GM23248 (cell line): ENCODE data around the gene PLEKHG3. TPM values are rescaled to one million over a fixed set of nuclear protein-coding genes. Genes with fewer than 3 reads are reported as not detected.

Experiments used
- DNase-seq: peaks from one replicate; pipeline ENCODE4 v3.0.0-alpha.2; 2015
- H2AFZ ChIP-seq: fragments of 200-600 bp; sonication (generic); 2 replicates; pipeline ENCODE4 v1.6.1; 2016; ENCODE audit warnings: antibody characterized with exemption
- H3F3A ChIP-seq: fragments of 200-600 bp; sonication (generic); 2 replicates; pipeline ENCODE4 v1.6.1; 2016; ENCODE audit warnings: mild to moderate bottlenecking, antibody characterized with exemption, mixed run types; ENCODE audit not compliant: insufficient read depth
- H3K27ac ChIP-seq: fragments of 200-600 bp; sonication (generic); 2 replicates; pipeline ENCODE4 v1.5.1; 2016; ENCODE audit warnings: mild to moderate bottlenecking
- H3K27me3 ChIP-seq: fragments of 200-600 bp; sonication (generic); replicated peaks from 2 replicates; pipeline ENCODE4 v1.6.1; 2016; ENCODE audit warnings: mild to moderate bottlenecking; ENCODE audit not compliant: insufficient read depth
- H3K36me3 ChIP-seq: fragments of 200-600 bp; sonication (generic); 2 replicates; pipeline ENCODE4 v1.6.1; 2016; ENCODE audit warnings: low read depth, mild to moderate bottlenecking
- H3K4me1 ChIP-seq: fragments of 200-600 bp; sonication (generic); 2 replicates; pipeline ENCODE4 v1.6.1; 2016; ENCODE audit warnings: mild to moderate bottlenecking; ENCODE audit not compliant: insufficient read depth
- H3K4me2 ChIP-seq: fragments of 200-600 bp; sonication (generic); one replicate; pipeline ENCODE4 v1.6.1; 2016; ENCODE audit warnings: mild to moderate bottlenecking; ENCODE audit not compliant: unreplicated experiment
- H3K4me3 ChIP-seq: fragments of 200-600 bp; sonication (generic); 2 replicates; pipeline ENCODE4 v1.5.1; 2016; ENCODE audit warnings: mild to moderate bottlenecking
- H3K79me2 ChIP-seq: fragments of 200-600 bp; sonication (generic); 2 replicates; pipeline ENCODE4 v1.6.1; 2016; ENCODE audit warnings: mild to moderate bottlenecking; ENCODE audit not compliant: insufficient read depth
- H3K9ac ChIP-seq: fragments of 200-600 bp; sonication (generic); 2 replicates; pipeline ENCODE4 v1.6.1; 2016; ENCODE audit warnings: mild to moderate bottlenecking
- H3K9me2 ChIP-seq: fragments of 200-600 bp; sonication (generic); 2 replicates; pipeline ENCODE4 v1.6.1; 2016; ENCODE audit warnings: mixed run types, mild to moderate bottlenecking, moderate library complexity; ENCODE audit not compliant: insufficient read depth
- H3K9me3 ChIP-seq: fragments of 200-600 bp; sonication (generic); one replicate; pipeline ENCODE4 v1.6.1; 2017; ENCODE audit warnings: low read depth
- H4K20me1 ChIP-seq: fragments of 200-600 bp; sonication (generic); 2 replicates; pipeline ENCODE4 v1.6.0; 2016; ENCODE audit not compliant: insufficient read depth
- EZH2 ChIP-seq: fragments of 200-600 bp; sonication (generic); IDR thresholded peaks from 2 replicates; pipeline ENCODE4 v1.6.1; 2018; ENCODE audit warnings: antibody characterized with exemption, mild to moderate bottlenecking; ENCODE audit not compliant: insufficient read depth, poor library complexity, severe bottlenecking
- EZH2phosphoT487 ChIP-seq: fragments of 200-600 bp; sonication (generic); IDR thresholded peaks from 2 replicates; pipeline ENCODE4 v1.6.1; 2018; ENCODE audit warnings: antibody characterized with exemption, moderate library complexity, mild to moderate bottlenecking, low read depth; ENCODE audit not compliant: insufficient read depth
- WGBS, 2 experiments: methylation state at CpG; one replicate each; pipeline ENCODE4 v1.1.6; 2015 to 2017; ENCODE audit warnings: low lambda C conversion rate in 2 of 2, low coverage in 1 of 2; ENCODE audit errors: missing lambda C conversion rate in 2 of 2; 5-methylcytosine and 5-hydroxymethylcytosine counted together
- in situ Hi-C: fragments of 300-500 bp; cut with MboI; formaldehyde crosslinking; loops from 2 replicates; pipeline ENCODE4 v1.15.0; 2020
- polyA plus RNA-seq: library from polyadenylated mRNA; unstranded; fragments of >200 nt; fragmentation: Nextera tagmentation; extraction: Ambion mirVana; gene quantifications from 2 replicates; pipeline ENCODE4 v1.2.1, GENCODE V29; 2016
- total RNA-seq: library from RNA; depleted of rRNA; stranded (reverse); fragments of >200 nt; shearing (Covaris generic); gene quantifications from 2 replicates; pipeline ENCODE4 v1.2.3, GENCODE V29; 2014

PLEKHG3 gene
- total and polyA plus RNA-seq, 2 experiments from 2014 or later: 2.1 to 6.9 TPM

- no peaks in the 10 kb centered on the region for H3K9me2 ChIP-seq
- WGBS, 2 experiments: 63 to 64% methylated on average over 5 of the region's 5 CpGs
- peaks cover 22% of the 10 kb centered on the region; the same call in 1 of the 2 replicates for H3K27me3 ChIP-seq
- no peaks in the 10 kb centered on the region for H3K36me3 ChIP-seq
- H3F3A ChIP-seq: no peaks in the 10 kb centered on the region
- H3K4me3 ChIP-seq: no peak overlapping the region
- no peaks in the 10 kb centered on the region for H3K9me3 ChIP-seq
- no peak overlapping the region for H3K9ac ChIP-seq
- H4K20me1 ChIP-seq: no peaks in the 10 kb centered on the region
- no peak overlapping the region for H2AFZ ChIP-seq
- no peak for TF ChIP-seq EZH2
- TF ChIP-seq EZH2phosphoT487: no peak
- H3K79me2 ChIP-seq: no peaks in the 10 kb centered on the region
- H3K4me2 ChIP-seq: no peak overlapping the region
- DNase-seq: no peak
- in situ Hi-C loops: no loop called here
- no peaks in the 10 kb centered on the region for H3K4me1 ChIP-seq
- H3K27ac ChIP-seq: no peak overlapping the region
These were observed 11.0 kb upstream of the PLEKHG3 start for GRCh38 chr14:64692986-64693809.

DNA sequence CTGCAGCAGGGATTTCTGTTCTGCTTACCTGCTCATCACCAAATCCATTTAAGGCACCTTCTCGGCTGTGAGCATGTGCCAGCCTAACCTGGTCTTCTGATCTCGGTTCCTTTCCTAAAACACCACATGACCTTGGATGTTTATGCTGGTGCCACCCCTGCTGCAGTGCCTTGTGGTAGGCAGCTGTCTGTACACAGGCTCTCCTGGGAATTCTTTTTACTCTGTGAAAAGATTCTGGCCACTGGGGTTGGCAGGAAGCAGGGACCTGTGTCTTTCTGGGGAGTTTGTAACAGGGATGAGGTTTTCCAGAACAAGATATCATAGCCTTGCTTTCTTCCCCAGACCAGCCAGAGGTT lies 10.4 kb upstream of the PLEKHG3 start:
- no peaks in the 10 kb centered on the region for H3K36me3 ChIP-seq
- H3K27me3 ChIP-seq: peaks cover 24% of the 10 kb centered on the region
- DNase-seq: no peak
- in situ Hi-C loops: no loop called here
- WGBS, 2 experiments: 89 to 94% methylated on average over 2 of the region's 2 CpGs
- no peak overlapping the region for H3K4me3 ChIP-seq
- no peak overlapping the region for H3K9ac ChIP-seq
- H2AFZ ChIP-seq: no peak overlapping the region
- no peaks in the 10 kb centered on the region for H3K4me1 ChIP-seq
- TF ChIP-seq EZH2 (no peak), EZH2phosphoT487 (no peak)
- no peaks in the 10 kb centered on the region for H3F3A ChIP-seq
- H3K27ac ChIP-seq: no peak overlapping the region
- H3K9me3 ChIP-seq: no peaks in the 10 kb centered on the region
- no peaks in the 10 kb centered on the region for H3K79me2 ChIP-seq
- H3K9me2 ChIP-seq: no peaks in the 10 kb centered on the region
- H3K4me2 ChIP-seq: no peak overlapping the region
- H4K20me1 ChIP-seq: no peaks in the 10 kb centered on the region

GRCh38 chr14:64695071-64695470 lies 9.2 kb upstream of the PLEKHG3 start:
- no peak overlapping the region for H2AFZ ChIP-seq
- H4K20me1 ChIP-seq: no peaks in the 10 kb centered on the region
- in situ Hi-C loops: no loop called here
- no peak overlapping the region for H3K9ac ChIP-seq
- no peak for DNase-seq
- WGBS, 2 experiments: 58 to 59% methylated on average over 2 of the region's 2 CpGs
- no peaks in the 10 kb centered on the region for H3K9me2 ChIP-seq
- H3K79me2 ChIP-seq: no peaks in the 10 kb centered on the region
- peaks cover 24% of the 10 kb centered on the region for H3K27me3 ChIP-seq
- H3F3A ChIP-seq: no peaks in the 10 kb centered on the region
- no peak overlapping the region for H3K4me3 ChIP-seq
- H3K36me3 ChIP-seq: no peaks in the 10 kb centered on the region
- H3K4me2 ChIP-seq: no peak overlapping the region
- H3K9me3 ChIP-seq: no peaks in the 10 kb centered on the region
- no peak for TF ChIP-seq EZH2
- no peak for TF ChIP-seq EZH2phosphoT487
- no peaks in the 10 kb centered on the region for H3K4me1 ChIP-seq
- no peak overlapping the region for H3K27ac ChIP-seq

GRCh38 chr14:64696355-64696857 lies 7.8 kb upstream of the PLEKHG3 start:
- Histone ChIP-seq H2AFZ (no peak overlapping the region), H3K4me2 (no peak overlapping the region), H3K27me3 (peaks cover 29% of the 10 kb centered on the region), H3K9ac (no peak overlapping the region), H3K9me3 (no peaks in the 10 kb centered on the region), H4K20me1 (no peaks in the 10 kb centered on the region), H3K9me2 (no peaks in the 10 kb centered on the region), H3F3A (no peaks in the 10 kb centered on the region), H3K4me3 (no peak overlapping the region), H3K27ac (no peak overlapping the region), H3K36me3 (no peaks in the 10 kb centered on the region), H3K4me1 (no peaks in the 10 kb centered on the region), H3K79me2 (no peaks in the 10 kb centered on the region)
- DNase-seq: no peak
- TF ChIP-seq EZH2phosphoT487 (no peak), EZH2 (no peak)
- 51 to 62% methylated on average over 4 of the region's 4 CpGs for WGBS, 2 experiments
- in situ Hi-C loops: no loop called here
